ENCODE data around the gene CUL2.
"Not testable (repeated sequence)": the region's sequence is repeated elsewhere in the genome, so short reads cannot be mapped to it uniquely, and the experiment has no call there.

The CUL2 gene

DNA sequence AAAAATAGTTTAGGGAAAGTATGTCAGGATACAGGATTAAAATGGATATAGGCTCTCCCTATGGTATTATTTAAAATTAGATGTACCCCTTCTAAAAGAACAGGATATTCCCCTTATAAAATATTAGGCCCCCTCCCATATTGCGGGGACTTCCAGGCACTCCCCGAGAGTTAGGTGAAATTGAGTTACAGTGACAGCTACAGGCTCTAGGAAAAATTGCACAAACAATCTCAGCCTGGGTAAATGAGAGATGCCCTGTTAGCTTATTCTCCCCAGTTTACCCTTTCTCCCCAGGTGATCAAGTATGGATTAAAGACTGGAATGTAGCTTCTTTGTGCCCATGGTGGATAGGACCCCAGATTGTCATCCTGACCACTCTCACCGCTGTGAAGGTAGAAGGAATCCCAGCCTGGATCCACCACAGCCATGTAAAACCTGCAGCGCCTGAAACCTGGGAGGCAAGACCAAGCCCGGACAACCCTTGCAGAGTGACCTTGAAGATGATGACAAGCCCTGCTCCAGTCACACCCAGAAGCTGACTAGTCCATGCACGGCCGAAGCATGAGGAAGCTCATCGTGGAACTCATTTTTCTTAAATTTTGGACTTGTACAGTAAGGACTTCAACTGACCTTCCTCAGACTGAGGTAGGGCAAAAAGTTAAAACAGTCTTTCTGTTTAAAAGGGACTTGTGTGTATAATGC is 115.6 kb downstream of the CUL2 start:
- DNase-seq = not testable (repeated sequence)

DNA sequence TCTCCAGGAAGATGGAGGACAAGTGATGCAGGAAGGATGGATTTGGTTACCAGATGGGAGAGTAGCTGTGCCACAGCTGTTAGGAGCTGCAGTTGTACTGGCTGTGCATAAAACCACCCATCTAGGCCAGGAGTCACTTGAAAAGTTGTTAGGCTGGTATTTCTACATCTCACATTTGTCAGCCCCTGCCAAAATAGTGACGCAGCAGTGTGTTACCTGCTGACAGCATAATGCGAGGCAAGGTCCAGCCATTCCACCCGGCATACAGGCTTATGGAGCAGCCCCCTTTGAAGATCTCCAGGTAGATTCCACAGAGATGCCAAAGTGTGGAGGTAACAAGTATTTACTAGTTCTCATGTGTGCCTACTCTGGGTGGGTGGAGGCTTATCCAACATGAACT is 116.4 kb downstream of the CUL2 start:
- not testable (repeated sequence) for DNase-seq

DNA sequence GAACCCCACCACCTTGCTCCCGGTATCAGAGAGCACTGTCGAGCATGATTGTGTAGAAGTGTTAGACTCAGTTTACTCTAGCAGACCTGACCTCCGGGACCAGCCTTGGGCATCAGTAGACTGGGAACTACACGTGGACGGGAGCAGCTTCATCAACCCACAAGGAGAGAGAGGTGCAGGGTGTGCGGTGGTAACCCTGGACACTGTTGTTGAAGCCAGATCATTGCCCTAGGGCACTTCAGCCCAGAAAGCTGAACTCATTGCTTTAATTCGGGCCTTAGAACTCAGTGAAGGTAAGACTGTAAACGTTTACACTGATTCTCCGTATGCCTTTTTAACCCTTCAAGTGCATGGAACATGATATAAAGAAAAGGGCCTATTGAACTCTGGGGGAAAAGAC is 117.0 kb downstream of the CUL2 start:
- not testable (repeated sequence) for DNase-seq

DNA sequence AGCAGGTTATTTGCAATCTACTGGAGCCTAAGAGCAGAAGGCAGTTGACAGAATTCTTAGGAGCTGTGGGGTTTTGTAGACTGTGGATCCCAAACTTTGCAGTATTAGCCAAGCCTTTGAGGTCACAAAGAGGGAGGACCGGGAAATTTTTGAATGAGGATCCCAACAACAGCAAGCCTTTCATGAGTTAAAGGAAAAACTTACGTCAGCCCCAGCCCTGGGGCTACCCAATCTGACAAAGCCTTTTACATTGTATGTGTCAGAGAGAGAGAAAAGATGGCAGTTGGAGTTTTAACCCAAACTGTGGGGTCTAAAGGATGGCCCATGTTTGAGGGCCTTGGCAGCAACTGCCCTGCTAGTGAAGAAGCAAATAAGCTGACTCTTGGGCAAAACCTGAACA is 117.5 kb downstream of the CUL2 start:
- not testable (repeated sequence) for DNase-seq

DNA sequence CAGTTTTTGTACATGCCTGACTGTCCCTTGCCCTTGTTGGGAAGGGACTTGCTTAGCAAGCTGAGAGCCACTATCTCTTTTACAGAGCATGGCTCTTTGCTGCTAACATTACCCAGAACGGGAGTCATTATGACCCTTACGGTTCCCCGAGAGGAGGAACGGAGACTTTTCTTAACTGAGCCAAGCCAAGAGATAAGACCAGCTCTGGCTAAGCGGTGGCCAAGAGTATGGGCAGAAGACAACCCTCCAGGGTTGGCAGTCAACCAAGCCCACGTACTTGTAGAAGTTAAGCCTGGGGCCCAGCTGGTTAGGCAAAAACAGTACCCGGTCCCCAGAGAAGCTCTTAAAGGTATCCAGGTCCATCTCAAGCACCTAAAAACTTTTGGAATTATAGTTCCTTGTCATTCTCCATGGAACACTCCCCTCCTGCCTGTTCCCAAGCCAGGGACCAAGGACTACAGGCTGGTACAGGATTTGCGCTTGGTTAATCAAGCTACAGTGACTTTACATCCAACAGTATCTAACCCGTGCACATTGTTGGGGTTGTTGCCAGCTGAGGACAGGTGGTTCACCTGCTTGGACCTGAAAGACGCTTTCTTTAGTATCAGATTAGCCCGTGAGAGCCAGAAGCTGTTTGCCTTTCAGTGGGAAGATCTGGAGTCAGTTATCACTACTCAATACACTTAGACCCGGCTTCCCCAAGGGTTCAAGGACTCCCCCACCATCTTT is 118.4 kb downstream of the CUL2 start:
- not testable (repeated sequence) for DNase-seq

DNA sequence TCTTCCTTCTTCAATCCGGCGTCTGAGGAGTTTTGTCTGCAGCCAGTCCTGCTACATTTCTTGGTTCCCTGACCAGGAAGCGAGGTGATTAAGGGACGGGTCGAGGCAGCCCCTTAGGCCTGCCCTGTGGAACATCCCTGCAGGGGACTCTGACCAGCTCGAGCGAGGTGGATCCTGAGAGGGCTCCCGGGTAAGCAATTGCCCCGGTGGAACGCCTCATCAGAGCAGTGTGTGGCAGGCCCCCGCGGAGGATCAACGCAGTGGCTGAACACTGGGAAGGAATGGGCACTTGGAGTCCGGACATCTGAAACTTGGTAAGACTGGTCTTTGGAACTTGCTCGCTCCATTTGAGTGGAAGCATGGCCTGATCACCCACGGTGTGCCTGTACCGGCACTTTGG is 121.0 kb downstream of the CUL2 start:
- no peak for DNase-seq

DNA sequence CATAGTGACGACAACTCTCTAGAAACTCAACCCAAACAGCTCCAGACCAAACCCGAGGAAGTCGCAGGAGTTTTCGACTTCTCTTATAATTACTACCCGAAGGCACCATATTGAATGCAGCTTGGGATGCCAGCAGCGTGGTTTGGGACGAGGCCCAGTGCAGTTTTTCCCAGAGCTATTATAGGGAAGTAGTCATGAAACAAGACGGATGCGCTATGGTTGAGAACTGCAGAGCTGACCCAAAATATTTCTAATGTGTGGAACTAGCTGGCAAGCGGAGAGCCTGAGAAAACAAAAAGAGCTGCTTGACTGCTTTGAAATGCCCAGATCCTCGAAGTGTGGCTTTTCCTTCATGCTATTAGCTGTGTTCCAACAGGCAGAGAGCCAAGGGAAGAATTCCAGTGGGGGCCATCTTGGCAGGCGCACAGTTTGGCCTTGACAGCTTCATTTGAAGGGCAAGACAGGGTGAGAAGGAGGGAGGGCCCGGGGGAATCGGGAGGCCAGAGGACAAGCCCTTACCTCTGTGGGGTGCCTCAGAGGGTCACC is 122.7 kb downstream of the CUL2 start:
- peak; percentile 76 to 87 for DNase-seq

DNA sequence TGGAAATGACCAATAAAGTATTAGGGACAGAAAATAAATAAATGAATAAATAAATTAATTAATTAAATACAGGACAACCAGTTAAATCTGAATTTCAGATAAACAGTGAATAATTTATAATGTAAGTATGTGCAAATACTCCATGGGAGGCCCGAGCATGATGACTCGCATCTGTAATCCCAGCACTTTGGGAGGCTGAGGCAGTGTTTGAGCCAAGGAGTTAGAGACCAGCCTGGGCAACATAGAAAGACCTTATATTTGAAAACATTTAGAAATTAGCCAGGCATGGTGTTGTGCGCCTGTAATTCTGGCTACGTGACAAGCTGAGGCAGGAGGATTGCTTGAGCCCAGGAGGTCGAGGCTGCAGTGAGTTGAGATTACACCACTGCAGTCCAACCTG is 123.7 kb downstream of the CUL2 start:
- peak in 1 of 2 experiments; percentile 18 for DNase-seq

DNA sequence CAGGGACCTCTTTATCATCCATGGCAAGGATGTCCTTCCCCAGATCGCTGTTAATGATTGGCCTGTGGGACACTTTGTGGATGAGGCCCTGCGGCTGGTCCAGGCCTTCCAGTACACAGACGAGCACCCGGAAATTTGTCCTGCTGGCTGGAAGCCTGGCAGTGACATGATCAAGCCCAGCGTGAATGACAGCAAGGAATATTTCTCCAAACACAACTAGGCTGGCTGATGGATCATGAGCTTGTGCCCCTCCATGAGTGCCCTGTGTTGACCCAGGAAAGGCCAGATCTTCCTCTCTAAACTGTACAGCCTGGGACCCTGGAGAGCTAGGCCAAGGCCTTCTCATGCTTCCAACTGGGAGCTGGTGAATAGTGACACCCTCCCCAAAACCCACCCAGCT is 124.1 kb downstream of the CUL2 start:
- no peak for DNase-seq

DNA sequence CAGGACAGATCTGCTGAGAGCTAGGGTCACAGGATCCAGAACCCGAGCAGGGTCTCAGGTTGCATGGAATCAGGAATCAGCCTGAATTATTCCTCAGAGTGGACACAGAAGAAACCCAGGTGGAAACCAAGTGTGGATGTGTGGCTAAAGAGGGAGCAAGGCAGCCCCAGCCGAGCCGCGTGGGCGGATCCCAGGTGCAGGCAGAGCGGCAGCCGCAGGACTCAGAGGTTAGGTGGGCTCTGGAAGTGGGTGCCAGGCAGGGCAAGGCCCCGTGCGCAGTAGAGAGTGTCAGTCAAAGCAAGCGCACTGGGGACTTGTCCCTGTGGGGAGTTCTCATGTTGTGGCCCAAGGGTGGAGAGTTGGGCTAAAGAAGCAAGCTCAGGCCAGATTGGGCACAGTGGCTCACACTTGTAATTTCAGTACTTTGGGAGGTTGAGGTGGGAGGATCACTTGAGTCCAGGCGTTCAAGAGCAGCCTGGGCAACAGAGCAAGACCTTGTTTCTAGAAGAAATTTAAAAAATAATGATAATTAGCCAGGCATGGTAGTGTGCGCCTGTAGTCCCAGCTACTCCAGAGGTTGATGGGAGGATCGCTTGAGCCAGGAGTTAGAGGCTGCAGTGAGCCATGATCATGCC is 125.9 kb downstream of the CUL2 start:
- DNase-seq = no peak

DNA sequence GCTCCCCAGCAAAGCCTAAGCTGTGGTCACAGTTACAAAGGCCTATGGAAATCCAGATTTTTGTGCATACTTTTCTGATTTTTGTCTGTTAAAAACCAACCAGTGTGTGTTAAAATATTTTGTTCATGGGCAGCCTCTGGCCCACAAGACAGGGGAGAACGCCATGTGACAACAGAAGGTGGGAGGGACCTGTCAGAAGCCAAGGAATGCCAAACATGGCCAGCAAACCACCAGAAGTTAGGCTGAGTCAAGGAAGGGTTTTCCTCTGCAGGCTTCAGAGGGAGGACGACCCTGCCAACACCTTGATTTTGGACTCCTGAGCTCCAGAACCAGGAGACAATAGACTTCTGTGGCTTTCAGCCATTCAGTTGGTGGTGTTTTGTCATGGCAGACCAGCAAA is 127.3 kb downstream of the CUL2 start:
- DNase-seq = no peak

DNA sequence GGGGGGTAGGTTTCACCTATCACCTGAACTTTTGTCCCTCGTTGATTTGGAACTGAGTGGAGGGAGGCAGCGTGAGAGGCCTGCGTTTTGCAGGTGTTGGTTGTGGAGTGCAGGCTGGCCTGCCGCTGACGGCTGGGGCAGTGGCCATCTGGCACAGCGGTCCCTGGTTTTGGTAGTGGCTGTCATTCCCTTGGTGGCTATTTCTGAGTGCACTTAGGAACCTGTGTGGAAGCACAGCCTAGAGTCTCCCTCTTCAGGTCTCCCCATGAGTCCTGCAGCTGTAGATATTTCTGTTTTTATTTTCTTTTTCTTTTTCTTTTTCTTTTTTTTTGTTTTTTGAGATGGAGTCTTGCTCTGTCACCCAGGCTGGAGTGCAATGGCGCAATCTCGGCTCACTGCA is 129.2 kb downstream of the CUL2 start:
- DNase-seq = no peak

DNA sequence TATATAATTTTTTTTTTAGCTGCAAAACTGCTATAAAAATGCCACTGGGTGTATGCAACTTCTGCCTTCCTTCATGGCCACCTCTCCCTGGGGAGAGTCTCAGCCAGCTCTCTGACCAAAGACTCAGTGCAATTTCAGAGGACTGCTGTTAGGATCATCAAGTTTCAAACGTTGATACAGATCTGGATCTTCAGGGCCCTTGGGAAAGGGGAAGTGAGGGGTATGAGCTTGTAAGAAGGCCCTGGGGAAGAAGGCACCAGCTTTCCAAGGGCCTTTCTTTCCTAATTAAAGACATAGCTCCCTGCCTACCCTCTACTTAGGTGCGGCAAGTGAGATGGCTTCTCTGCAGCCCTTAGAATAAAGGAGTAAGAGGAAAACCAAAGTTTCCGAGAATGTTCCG is 130.4 kb downstream of the CUL2 start:
- no peak for DNase-seq

DNA sequence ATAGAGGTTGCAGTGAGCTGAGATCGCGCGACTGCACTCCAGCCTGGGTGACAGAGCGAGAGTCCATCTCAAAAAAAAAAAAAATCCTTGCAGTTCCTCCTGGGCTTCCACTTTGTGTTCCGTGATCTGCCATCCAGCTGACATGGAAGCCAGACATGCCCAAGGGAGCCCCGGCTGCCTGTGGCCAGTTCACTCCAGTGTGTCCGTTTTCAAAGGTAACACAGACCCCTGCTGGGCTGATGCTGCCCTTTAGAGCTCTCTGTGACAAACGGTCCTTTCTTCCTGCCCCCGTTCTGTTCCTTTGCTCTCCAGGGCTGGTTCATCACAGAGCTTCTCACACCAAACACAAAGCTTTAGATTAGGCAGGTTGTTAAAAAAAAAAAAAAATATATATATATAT is 130.8 kb downstream of the CUL2 start:
- no peak for DNase-seq
